GM21825 (cell line): ENCODE results near the gene FCER2.

Experiments
- ATAC-seq: cut with Tn5 transposase; IDR thresholded peaks from one replicate; pipeline ENCODE4 v1.9.1; 2021; ENCODE audit warnings: mild to moderate bottlenecking, moderate library complexity; ENCODE audit not compliant: unreplicated experiment

Gene FCER2

DNA sequence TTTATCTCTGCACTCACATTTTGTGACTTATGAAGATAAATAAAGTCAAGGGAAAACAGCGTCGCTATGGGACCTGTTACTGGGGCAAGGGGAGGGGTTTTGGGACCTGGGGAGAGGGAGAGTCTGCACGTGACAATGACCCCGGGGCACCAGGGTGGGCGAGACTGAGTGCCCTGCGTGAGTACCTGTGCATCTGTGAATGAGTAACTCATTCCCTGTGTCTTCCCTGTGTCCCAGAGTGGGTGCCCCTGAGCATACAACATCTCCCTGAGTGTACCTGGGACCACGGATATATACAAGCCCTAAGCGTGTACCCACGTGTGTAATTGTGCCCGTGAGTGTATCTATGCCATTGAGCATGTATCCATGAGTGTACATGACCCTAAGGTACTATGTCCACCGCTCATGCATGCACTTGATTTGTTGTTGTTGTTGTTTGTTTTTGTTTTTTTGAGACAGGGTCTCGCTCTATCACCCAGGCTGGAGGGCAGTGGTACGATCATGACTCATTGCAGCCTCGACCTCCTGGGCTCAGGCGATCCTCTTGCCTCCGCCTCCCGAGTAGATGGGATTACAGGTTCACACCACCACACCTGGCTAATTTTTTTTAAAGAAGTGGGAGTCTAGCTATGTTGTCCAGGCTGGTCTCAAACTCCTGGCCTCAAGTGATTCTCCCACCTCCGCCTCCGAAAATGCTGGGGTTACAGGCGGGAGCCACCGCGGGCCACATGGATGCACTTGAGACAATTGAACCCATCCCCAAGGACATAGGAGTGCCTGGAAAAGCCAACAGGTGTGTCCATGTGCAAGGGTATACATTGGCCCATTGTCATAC, 21.9 kb downstream of the FCER2 start:
- no peak for ATAC-seq

- no peak for ATAC-seq
Observed at GRCh38 chr19:7678971-7679751, 22.8 kb downstream of the FCER2 start.

GRCh38 chr19:7677669-7678311, 24.1 kb downstream of the FCER2 start:
- ATAC-seq: no peak

GRCh38 chr19:7676854-7677253, 25.1 kb downstream of the FCER2 start, which contains the start of gene MCEMP1:
TSS of gene MCEMP1 (plus strand) at chr19:7677090. CDS start at chr19:7677121, 31 bp downstream.
- ATAC-seq: no peak

- no peak for ATAC-seq
Observed at GRCh38 chr19:7676376-7676775, 25.6 kb downstream of the FCER2 start.

DNA sequence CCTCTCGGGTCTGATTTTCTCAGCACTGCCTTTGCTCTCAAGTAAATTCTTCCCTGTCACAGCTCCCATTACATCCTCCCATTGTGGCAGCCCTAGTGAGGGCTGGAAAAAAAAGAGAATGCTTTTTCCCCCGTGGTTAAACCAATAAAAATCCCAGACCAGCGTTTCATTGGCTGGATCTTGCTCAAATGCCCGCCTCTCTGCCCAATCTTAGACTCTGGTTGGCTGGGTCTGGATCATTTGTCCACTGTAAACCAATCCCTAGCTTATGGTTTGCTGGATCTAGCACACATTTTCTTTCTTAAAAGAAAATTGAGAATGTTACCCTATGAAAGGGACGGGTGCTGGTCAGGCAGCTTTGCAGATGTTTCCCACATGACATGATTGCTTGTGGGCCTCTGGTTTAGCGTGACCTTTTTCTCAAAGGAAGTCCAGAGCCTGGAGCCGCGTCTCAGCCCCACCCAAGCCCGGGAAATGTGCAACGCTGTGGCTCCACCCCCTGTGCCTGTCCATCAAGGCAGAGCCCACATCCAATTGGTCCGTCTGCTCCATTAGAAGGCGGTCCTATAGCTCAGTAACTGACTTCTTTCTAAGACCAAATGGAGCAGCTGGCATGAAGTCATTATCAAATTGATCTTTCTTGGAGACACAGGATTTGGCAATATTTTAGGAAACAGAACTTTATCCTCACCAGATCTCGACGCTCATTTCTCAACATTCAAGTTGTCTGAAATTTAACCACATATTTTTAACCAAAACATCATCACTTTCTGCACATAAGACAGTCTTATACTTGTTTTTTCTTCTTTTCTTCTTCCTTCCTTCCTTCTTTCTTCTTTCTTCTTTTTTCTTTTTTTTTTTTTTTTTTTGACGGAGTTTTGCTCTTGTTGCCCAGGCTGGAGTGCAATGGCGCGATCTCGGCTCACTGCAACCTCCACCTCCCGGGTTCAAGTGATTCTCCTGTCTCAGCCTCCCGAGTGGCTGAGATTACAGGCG, 27.6 kb downstream of the FCER2 start:
- no peak for ATAC-seq

DNA sequence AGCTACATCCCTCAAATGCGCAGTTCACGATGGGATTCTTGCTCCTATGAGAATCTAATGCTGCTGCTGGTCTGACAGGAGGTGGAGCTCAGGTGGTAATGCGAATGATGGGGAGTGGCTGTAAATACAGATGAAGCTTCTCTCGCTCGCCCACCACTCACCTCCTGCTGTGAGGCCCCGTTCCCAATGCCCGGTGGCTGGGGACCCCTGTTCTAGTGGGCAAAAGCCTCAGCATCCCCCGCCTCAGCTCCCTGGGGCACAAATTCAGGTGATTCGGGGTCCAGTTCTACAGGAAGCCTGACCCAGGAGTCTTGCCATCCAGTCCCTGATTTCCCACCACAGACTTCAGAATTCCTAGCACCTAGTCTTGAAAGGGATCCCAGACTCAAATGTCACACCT, 29.4 kb downstream of the FCER2 start:
- no peak for ATAC-seq

- no peak for ATAC-seq
Observed at GRCh38 chr19:7670790-7671189, 31.1 kb downstream of the FCER2 start.

DNA sequence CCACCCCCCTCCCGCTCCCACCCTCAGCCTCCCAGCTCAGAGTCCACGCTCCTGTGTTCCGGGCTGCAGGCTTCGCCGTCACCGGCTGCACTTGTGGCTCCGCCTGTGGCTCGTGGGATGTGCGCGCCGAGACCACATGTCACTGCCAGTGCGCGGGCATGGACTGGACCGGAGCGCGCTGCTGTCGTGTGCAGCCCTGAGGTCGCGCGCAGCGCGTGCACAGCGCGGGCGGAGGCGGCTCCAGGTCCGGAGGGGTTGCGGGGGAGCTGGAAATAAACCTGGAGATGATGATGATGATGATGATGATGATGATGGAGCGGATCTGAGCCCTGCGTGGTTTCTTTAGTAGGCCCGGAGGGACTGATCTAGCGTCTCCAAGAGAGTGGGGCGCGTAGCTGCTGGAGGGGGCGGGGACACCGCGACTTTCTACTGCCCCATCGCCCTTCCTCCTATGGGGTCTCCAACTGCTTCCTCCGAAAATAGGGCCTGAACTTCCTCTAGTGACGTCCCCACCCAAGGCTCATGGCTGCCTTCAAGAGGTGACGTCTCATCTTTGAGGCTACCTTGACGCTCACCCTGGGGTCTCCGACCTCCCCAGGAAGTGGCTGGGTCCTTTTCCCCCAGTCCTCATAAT, 31.7 kb downstream of the FCER2 start:
- ATAC-seq: no peak

DNA sequence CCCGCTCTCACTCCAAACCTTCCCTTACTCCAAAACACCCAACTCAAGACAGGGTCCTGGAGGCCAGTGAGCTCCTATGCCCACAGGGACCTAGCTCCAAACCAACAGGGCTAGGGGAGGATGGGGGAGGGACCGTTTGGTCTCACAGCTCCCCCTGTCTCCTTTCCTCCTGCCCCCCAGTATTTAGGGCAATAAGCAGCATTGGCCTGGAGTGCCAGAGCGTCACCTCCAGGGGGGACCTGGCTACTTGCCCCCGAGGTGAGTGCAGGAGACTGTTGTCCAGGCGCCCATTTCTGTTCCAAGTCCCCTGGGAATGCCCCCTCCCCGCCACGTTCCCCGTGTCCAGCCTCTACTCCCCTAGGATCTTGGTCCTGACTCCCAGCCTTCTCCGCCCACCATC, 32.3 kb downstream of the FCER2 start:
- no peak for ATAC-seq

- no peak for ATAC-seq
Observed at GRCh38 chr19:7668842-7669241, 33.1 kb downstream of the FCER2 start, which contains the start of gene RETN. TSS of gene RETN (plus strand) at chr19:7669049. CDS start at chr19:7669327, 278 bp downstream.

DNA sequence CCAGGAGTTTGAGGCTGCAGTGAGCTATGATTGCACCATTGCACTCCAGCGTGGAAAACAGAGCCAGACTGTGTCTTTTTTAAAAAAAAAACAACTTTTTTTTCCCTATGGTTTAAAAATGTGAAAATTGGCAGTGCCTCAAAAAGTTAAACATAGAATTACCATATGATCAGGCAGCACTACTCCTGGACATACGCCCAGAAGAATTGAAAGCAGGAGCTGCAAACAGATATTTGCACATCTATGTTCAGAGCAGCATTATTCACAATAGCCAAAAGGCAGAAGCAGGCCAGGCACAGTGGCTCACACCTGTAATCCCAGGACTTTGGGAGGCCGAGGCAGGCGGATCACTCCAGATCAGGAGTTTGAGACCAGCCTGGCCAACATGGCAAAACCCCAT, 36.9 kb downstream of the FCER2 start:
- no peak for ATAC-seq

GRCh38 chr19:7663706-7664105, 38.2 kb downstream of the FCER2 start:
- ATAC-seq: no peak

- ATAC-seq: no peak
Observed at GRCh38 chr19:7662657-7663056, 39.3 kb downstream of the FCER2 start.

- ATAC-seq: no peak
Observed at GRCh38 chr19:7661744-7662538, 40.0 kb downstream of the FCER2 start.

DNA sequence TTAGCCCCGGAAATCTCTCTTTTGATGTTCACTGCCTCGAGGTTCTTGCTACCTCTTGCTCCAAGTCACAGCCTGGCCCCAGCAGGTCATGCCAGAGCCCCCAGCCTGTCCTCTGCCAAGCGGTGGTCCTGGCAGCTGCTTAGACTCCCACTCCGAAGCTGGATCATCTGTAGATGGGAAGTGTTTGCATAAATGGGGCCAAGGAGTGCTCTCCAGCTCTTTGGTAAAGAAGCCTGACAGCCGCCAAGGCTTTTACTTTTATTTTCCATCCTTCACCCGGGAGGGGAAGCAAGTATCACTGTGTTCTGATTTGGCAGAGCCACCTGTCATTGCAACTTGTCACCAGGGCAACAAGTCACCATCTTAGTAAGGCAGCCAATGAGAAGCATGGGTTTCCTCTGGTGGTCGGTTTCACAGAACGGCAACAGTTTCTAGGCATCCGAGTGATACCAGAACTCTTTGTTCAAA, 43.7 kb downstream of the FCER2 start:
- peak; percentile 70 for ATAC-seq

DNA sequence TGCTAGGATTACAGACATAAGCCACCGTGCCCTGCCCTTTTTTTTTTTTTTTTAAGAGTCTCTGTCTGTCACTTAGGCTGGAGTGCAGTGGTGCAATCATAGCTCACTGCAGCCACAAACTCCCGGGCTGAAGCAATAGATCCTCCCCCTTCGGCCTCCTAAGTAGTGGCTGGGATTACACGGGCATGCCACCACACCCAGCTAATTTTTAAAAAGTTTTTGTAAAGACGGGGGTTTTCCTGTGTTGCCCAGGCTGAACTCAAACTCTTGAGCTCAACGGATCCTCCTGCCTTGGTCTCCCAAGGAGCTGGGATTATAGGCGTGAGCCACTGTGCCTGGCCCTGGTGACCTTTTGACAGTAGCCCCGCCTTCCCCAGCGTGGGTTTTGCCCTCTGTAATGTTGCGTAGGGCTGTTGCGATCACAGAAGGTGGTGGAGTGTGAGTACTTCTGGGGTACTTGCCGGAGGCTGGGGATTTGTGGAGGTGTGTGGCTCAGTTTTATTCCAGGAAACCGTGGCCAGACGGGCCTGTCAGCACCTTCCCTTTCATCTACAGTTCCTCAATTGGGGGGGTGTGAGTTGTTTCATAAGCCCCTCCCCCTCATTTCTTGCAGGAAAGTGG, 44.7 kb downstream of the FCER2 start:
- no peak for ATAC-seq

GRCh38 chr19:7655581-7655980, 46.4 kb downstream of the FCER2 start:
- ATAC-seq: no peak
